HL-60 (cell line): ENCODE measurements around the gene SACM1L.

Experiments used
- GABPA ChIP-seq: IDR thresholded peaks from 2 replicates; pipeline ENCODE4 v1.6.1; 2012; ENCODE audit warnings: low read depth
- POLR2AphosphoS5 ChIP-seq: IDR thresholded peaks from 2 replicates; pipeline ENCODE4 v1.6.1; 2012; ENCODE audit warnings: low read depth
- REST ChIP-seq: IDR thresholded peaks from 2 replicates; pipeline ENCODE4 v1.6.1; 2012; ENCODE audit warnings: low read depth; ENCODE audit not compliant: insufficient replicate concordance
- TF ChIP-seq, protein P1 (sequence below): IDR thresholded peaks from one replicate; pipeline ENCODE4 v1.5.1; 2011; ENCODE audit warnings: low read length, control low read depth, inconsistent platforms; ENCODE audit not compliant: insufficient read depth

- TF ChIP-seq, protein P1, sequence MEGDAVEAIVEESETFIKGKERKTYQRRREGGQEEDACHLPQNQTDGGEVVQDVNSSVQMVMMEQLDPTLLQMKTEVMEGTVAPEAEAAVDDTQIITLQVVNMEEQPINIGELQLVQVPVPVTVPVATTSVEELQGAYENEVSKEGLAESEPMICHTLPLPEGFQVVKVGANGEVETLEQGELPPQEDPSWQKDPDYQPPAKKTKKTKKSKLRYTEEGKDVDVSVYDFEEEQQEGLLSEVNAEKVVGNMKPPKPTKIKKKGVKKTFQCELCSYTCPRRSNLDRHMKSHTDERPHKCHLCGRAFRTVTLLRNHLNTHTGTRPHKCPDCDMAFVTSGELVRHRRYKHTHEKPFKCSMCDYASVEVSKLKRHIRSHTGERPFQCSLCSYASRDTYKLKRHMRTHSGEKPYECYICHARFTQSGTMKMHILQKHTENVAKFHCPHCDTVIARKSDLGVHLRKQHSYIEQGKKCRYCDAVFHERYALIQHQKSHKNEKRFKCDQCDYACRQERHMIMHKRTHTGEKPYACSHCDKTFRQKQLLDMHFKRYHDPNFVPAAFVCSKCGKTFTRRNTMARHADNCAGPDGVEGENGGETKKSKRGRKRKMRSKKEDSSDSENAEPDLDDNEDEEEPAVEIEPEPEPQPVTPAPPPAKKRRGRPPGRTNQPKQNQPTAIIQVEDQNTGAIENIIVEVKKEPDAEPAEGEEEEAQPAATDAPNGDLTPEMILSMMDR, result no peak
- no peak for TF ChIP-seq REST
- no peak for TF ChIP-seq GABPA
- no peak for TF ChIP-seq POLR2AphosphoS5
Observed at GRCh38 chr3:45690336-45691035, 1.3 kb downstream of the SACM1L start.
